HG03520 (cell line): Measurements from ENCODE around the gene HIP1.
"Not testable (repeated sequence)": the region's sequence is repeated elsewhere in the genome, so short reads cannot be mapped to it uniquely, and the experiment has no call there.

ENCODE experiments used
- ATAC-seq: cut with Tn5 transposase; IDR thresholded peaks from one replicate; pipeline ENCODE4 v1.9.1; 2021; ENCODE audit warnings: mild to moderate bottlenecking, moderate library complexity; ENCODE audit not compliant: unreplicated experiment

Gene HIP1

GRCh38 chr7:75738604-75738974, at the start of gene HIP1:
TSS of gene HIP1 (minus strand) at chr7:75738941. CDS start at chr7:75738920, 21 bp downstream.
- peak; percentile 6 for ATAC-seq

- not testable (repeated sequence) for ATAC-seq
Measured at GRCh38 chr7:75788154-75788847, 49.6 kb upstream of the HIP1 start.

- ATAC-seq: not testable (repeated sequence)
Measured at GRCh38 chr7:75783058-75783457, 44.3 kb upstream of the HIP1 start.

- ATAC-seq: not testable (repeated sequence)
Measured at GRCh38 chr7:75780647-75781273, 42.0 kb upstream of the HIP1 start.

GRCh38 chr7:75779516-75779915, 40.8 kb upstream of the HIP1 start:
- ATAC-seq: not testable (repeated sequence)

- ATAC-seq: not testable (repeated sequence)
Measured at GRCh38 chr7:75779035-75779434, 40.3 kb upstream of the HIP1 start.

GRCh38 chr7:75776295-75776971, 37.7 kb upstream of the HIP1 start:
- ATAC-seq: no peak

GRCh38 chr7:75773958-75774357, 35.2 kb upstream of the HIP1 start:
- ATAC-seq: not testable (repeated sequence)

- no peak for ATAC-seq
Measured at GRCh38 chr7:75772081-75773077, 33.6 kb upstream of the HIP1 start, which contains the start of gene CCL26. TSS of gene CCL26 (minus strand) at chr7:75772211. CDS start at chr7:75772176, 35 bp downstream.

GRCh38 chr7:75771224-75771623, 32.5 kb upstream of the HIP1 start:
- no peak for ATAC-seq

- ATAC-seq: no peak
Measured at GRCh38 chr7:75762350-75762917, 23.7 kb upstream of the HIP1 start.

GRCh38 chr7:75761801-75762200, 23.1 kb upstream of the HIP1 start:
- ATAC-seq: not testable (repeated sequence)

- ATAC-seq: no peak
Measured at GRCh38 chr7:75758491-75758890, 19.8 kb upstream of the HIP1 start.

GRCh38 chr7:75757860-75758259, 19.1 kb upstream of the HIP1 start:
- ATAC-seq: no peak

GRCh38 chr7:75756991-75757676, 18.4 kb upstream of the HIP1 start:
- ATAC-seq: no peak

GRCh38 chr7:75756206-75756990, 17.7 kb upstream of the HIP1 start:
- no peak for ATAC-seq

GRCh38 chr7:75743455-75743859, 4.7 kb upstream of the HIP1 start:
- ATAC-seq: no peak

- no peak for ATAC-seq
Measured at GRCh38 chr7:75740846-75741497, 2.2 kb upstream of the HIP1 start.
